SIG-M5 treated with dmso at 0.1 percent for 504 hours (cell line): ENCODE results near the gene FADS2.

Experiments
- DNase-seq: peaks from one replicate; lab custom pipeline; 2025; ENCODE audit not compliant: unreplicated experiment; lab: John Stamatoyannopoulos, UW

FADS2 gene

DNA sequence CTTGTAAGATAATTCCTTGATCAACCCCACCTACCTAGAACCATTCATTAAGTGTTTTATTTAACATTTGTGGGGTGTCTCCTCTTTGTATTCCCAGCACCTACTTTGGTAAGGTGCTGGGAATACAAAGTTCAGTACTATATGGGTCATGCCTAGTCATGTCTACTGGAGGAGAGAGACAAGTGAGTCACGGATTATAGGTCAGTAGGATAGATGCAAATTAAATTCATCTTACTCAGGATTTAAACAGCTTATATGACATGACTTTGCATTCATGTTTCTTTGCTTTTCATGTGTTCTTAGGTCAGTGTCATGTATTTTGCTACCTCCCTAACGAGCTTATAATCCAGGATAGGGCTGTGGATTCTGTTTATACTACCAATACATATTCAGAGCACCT is 7.9 kb upstream of the FADS2 start:
- DNase-seq, result no peak

DNA sequence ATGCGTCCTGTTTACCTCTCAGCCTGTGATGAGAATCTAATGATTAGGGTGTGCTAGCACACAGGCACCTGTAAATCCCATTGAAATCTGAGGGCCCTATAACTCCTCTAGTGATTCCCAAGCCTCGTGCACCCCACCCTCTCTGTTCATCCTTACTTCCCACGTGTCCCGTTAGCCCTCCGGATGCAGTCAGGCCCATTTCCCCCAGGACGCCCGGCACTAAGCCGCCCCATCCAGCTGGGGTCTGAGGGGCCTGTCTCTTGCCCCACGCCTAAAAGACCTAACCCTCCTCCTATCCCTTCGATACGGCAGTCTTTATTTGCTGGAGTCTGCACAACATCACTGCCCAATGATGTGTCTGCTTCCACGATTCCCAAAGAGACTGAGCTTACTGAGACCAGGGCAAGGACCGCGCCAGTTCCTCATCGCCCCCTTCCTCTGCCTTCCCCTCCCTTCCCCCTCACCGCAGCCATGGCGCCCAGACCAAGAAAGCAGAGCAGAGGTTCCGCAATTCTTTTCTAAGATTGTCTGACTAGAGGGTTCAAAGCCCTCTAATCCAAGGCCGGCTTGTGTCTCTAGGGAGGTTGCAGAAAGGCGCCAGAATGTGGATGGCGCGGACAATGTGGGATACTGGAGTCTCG is 1.1 kb upstream of the FADS2 start:
- DNase-seq, result peak; percentile 47

DNA sequence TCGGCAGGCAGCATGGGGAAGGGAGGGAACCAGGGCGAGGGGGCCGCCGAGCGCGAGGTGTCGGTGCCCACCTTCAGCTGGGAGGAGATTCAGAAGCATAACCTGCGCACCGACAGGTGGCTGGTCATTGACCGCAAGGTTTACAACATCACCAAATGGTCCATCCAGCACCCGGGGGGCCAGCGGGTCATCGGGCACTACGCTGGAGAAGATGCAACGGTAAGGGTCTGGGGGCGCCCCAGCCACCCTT is 204 bp downstream of the FADS2 start:
- DNase-seq, result no peak

DNA sequence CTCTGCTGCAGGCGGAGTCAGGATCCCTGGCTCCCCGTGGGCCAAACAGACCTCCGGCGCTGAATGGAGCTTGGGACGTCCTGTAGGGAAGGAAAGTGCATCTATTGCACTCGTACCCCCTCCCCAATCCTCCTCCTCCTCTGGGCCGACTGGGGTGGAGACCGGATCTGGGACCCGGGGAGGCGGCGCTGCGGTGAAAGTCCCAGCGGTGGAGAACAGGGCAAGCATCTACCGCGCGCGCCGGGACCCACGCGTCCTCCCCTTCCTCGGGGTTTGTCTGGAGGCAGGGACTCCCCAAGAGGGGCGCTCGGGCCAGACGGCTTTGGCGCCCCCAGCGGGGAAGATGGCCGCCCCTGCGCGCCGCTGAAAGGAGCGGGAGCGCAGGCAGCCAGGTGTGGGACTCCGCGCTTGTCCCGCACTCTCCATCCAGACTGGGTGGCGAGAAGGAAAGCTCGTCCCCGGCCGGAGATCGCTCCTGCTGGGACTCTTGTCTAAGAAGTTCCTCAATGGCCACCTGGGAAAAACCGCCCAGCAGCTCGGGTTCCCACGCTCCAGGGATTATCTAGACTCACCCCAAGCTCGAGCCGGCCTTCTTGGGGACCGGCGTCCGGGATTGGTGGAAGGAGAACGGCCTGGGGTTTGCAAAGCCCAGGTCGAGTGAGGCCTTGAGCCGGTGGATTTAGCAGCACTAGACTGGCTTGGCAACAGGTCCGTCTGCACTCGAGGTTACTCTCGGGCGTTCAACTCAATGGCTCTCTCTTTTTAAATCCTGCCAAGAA is 718 bp downstream of the FADS2 start:
- no peak for DNase-seq

DNA sequence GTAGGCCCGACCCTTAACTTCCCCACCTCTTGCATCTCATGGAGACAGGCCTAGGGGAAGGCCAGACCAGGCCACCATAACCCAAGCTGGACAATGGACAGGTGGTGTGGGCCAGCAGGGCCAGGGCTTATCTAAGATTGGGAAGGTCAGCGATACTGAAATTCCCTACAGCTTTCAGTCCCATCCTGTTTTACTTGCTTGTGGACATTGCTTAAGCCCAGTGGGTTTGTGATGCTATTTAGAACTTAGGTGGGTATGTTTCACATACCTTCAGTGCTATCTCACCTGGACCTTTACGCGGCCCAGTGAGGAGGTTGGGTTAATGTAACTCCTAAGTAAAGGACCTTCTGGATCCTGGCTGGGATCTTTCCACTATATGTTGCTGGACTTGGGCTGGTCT is 1.7 kb downstream of the FADS2 start:
- no peak for DNase-seq

DNA sequence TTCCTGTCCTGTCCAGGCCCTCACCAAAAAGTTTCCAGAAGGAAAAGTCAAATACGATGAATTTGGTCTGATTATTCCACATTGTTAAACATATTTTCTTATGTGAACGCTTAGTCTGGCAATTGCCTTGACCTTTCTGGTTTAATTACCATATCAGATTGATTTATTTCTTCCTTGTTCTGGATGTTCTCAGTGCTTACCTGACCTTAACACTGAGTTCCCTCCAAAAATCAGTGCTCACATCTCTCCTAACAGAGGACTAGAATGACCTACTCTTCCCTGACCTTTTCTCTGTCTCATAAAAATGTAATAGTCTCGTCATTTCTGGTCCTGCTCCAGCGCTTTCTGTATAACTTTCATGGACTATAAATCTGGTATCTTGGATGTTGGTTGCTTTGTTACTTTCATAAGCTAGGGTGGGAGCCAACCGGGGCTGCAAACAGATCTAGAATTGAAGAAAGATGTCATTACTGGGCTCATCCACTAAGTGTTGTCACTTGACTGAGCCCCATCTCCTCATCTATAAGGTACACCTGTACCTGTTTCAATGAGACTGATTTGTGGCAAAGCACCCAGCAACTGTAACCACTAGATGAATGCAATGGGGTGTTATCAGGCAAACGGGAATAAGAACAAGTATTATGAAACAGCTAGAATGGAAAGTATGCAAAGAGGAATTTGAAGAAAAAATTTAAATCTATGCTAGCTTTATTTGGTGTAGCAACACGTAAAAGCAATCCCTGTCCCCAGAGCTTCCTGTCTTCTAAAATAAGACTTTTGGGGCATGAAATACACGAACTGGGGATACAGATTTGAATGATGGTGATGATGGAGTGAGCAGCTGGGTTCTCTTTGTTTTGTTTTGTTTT is 2.4 kb downstream of the FADS2 start:
- DNase-seq, result peak; percentile 33

DNA sequence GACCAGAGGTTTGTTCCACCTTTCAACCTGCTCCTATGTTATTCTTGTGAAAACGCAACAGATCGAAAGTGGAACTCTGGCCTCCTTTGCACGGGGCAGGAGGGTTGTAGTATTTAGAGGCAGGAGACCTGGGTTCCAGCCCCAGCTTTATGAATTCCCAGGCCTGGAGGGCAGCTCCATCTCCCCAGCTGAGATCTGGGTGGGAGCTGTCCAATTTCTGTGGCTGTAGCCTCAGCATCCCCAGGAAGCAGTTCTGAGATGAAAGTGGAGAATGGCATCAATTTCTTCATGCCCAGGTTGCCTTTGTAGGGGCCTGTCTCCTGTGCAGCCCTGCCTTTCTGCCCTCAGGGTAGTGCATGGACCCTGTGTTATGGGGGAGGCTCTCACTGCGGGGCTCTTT is 4.1 kb downstream of the FADS2 start:
- DNase-seq, result no peak

DNA sequence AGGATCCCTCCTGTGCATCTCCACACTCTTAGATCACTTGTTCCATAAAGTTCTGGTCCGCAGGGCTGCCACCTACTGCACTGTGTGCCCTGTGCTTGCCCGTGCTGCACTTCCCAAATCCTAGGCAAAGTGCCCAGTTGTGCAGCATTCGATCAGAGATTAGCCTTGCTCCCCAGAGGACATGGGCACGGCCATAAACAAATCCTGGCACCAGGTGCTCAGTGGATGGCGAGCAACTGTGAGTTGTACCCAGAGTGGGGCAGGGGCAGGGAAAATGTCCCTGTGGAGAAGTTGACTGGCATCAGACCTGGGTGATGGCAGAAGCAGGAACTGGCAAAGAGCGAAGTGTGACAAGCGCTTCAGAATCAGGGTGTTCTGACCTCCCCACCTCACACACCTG is 4.7 kb downstream of the FADS2 start:
- no peak for DNase-seq

DNA sequence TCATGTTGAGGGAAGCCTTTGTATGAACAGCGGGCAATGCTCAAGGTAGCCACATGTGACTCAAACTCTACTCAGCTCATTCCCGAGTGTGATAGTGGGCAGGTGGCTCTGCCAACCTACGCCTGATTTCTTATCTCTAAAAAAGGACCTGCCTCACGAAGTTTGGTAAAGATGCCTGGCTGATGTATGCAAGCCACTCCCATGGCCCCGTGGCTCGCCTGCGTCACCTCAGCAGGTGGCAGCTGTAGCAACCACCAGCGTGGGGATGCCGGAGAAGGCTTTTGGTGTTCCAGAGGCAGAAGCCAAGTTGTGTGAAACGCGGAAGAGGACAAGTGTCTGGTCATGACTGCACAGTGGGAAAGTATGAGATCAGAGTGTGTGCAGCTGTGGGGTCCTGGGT is 5.4 kb downstream of the FADS2 start:
- DNase-seq, result no peak

DNA sequence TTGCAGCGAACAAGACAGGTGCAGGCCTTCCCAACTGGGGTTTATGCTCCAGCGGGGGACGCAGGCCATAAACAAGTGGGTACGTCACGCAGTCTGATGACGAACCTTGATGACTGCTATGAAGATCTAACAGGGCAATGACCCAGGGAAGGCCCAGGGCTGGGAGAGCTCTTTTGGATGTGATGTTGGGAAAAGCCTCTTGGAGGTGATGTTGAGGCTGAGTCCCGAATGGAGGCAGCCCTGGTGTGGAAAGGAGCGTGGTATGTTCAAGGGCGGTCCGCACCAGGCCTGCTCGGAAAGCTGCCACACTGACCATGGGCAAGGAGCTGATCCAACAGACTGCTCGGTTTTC is 5.8 kb downstream of the FADS2 start:
- DNase-seq, result no peak

DNA sequence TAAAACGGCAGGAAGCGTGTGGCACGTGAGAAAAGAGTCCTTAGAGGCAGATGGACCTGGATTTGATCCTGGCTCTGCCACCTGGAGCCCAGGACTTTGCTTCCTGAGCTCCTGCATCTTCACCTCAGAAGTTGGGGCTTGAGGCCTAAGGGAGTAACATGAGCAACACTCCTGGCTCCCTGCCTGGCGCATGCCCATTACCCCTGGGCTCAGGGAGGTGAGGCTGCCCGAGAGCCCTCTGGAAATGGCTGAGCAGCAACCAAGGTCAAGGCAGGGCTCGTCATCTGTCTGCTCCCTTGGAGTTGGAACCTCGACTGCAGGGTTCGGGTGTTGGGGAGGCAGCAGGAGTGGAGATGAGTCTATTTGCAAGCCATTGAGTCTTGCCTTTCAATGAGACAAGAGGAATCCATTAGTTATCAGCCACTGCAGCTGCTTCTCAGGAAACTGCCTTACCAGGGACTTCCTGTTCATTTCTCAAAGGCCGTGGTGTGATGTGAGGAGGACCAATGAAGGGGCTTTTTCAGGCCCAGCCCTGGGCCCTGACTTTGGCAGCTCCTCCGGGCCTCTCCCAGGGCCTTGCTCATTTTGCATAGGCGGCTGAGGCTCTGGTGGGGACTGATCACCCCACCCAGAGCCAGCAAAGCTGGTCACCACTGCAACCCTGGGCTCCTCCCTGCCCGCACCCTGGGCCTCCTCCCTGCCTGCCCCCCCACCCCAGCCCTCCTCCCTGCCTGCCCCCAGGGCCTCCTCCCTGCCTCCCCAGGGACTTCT is 6.4 kb downstream of the FADS2 start:
- peak; percentile 79 for DNase-seq

DNA sequence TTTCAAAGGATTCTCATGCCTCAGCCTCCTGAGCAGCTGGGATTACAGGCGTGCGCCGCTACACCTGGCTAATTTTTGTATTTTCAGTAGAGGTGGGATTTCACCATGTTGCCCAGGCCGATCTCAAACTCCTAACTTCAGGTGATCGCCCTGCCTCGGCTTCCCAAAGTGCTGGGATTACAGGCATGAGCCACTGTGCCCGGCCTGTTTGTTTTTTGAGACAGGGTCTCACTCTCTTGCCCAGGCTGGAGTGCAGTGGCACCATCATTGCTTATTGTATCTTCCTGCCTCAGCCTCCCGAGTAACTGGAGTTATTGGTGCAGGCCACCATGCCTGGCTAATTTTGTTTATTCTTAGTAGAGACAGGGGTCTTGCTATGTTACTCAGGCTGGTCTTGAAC is 8.1 kb downstream of the FADS2 start:
- DNase-seq, result no peak

DNA sequence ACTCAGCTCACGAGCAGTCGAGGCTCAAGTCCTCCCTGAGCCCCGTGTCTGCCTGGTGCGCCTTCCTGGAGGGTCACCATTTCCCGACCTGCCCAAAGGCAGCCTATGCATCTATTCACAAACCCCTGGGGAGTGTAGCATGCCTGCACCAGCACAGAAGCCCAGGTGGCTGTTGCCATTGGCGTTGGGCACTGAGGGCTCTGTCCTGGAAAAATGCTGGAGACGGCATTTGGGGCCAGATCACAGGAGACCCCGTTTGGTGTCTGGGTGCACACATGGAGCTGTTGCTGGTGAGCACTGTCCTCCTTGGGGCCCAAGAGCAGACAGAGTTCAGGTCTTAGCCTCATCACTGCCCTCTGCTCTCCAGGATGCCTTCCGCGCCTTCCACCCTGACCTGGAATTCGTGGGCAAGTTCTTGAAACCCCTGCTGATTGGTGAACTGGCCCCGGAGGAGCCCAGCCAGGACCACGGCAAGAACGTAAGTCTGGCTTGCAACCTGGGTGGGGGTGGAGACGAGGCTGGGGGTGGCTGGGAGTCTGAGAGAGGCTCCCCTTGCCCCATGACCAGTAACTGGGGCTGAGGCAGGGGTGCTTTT is 9.4 kb downstream of the FADS2 start:
- no peak for DNase-seq

DNA sequence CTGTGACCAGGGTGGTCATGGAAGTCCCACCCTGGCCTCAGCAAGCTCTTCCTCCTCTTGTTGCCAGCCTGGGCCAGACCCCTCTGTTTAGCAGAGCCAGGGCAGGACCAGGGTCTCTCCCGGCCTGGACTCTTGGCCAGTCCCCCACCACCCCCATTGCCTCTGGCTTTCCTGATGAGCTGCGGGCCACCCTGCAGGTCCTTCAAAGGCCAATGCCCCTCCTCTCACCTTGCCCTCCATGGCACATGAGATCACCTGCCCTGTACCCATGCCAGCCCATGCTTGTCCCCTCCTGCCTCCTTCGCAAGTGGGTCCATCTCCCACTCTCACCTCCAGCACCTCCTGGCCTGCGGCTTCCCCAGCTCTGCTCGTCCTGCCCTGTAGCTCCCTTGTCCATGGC is 10.4 kb downstream of the FADS2 start:
- no peak for DNase-seq

DNA sequence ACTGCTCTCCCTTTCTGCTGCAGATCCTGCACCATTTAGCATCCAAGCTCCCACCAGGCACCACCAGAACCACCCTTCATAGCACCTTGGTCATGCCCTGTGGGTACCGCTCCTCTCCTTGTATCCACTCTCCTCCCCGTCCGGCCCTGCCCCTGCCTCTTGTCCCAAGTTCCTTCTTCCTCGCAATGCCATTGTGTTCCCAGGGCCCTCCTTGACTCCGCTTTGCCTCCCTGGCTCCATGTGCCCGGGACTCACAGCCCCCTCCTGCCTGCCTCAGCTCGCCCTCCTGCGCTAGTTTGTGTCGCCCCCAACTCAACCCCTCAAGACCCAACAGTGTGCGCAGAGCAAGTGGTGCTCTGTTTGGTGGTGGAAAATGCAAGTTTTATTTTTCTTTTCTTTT is 10.8 kb downstream of the FADS2 start:
- no peak for DNase-seq

DNA sequence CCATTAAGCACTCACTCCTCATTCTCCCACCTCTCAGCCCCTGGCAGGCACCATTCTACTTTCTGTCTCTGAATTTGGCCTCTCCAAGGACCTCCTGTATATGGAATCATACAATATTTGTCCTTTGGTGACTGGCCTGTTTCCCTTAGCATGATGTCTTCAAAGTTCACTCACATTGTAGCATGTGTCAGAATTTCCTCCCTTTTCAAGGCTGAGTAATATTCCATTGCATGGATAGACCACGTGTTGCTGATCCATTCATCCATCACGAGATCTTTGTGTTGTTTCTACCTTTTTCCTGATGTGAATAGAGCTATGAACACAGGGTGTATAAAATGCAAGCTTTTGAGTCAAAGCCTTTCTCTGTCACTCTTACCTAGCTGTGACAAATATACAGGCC is 11.6 kb downstream of the FADS2 start:
- DNase-seq, result no peak

DNA sequence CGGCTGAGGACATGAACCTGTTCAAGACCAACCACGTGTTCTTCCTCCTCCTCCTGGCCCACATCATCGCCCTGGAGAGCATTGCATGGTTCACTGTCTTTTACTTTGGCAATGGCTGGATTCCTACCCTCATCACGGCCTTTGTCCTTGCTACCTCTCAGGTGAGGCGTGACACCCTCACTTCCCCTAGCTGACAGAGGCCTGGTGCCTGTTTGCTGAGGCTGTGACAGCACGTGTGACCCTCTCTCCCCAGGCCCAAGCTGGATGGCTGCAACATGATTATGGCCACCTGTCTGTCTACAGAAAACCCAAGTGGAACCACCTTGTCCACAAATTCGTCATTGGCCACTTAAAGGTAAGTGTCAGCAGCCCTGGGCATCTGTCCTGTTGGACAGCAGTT is 12.3 kb downstream of the FADS2 start:
- DNase-seq, result no peak

DNA sequence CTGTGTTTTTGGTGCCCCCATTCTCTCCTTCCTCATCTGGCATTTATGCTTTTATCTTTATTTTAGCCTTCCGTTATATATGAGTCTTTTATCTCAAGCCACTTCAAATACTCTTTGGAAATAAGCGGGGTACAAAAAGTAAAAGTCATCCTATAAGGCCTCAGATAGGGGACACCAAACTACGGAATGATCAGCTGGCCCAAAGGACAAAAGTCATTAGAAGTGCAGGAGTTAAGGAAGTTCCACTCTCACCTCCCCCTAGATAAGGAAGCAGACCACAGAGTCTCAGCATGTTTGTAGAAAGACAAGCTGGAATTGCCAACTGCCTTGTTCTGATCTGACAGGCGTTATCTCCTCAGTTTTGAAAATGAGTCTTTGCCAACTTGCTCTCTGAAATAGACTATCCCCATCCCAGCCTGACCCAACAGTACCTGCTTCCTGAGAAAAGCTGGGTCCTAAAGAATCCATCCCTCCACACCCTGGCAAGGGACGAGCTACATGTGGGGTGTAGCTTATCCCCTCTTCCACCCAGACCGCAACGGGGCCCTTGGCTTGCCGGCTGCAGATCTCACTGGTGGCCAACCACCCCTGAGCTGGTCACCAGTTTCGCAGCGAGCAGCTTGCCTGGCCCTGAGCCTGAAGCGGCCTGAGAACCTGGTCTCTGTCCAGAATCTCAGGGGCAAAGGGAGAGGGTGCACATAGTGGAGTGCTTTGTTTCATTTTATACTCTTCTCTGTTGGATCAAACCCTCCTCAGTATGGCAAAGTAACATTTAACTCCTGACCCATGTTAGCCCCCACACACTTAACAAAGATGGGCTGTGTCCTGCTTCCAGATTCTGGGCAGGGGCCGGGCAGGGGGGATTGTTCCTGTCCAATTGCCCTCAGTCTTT is 13.8 kb downstream of the FADS2 start:
- DNase-seq, result no peak

DNA sequence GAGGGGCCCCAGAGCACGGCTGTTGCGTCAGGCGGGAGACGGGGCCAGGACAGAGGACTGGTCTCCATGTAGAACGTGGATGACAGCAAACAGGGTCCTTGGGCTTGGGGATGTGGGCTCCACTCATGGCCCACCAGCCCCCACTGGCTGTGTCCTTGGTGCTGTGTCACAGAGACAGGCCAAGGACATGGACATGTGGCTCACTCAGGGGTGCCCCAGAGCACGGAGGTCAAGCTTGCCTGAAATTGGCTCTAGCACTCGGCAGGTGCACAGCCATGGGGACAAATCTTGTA is 14.4 kb downstream of the FADS2 start:
- no peak for DNase-seq

DNA sequence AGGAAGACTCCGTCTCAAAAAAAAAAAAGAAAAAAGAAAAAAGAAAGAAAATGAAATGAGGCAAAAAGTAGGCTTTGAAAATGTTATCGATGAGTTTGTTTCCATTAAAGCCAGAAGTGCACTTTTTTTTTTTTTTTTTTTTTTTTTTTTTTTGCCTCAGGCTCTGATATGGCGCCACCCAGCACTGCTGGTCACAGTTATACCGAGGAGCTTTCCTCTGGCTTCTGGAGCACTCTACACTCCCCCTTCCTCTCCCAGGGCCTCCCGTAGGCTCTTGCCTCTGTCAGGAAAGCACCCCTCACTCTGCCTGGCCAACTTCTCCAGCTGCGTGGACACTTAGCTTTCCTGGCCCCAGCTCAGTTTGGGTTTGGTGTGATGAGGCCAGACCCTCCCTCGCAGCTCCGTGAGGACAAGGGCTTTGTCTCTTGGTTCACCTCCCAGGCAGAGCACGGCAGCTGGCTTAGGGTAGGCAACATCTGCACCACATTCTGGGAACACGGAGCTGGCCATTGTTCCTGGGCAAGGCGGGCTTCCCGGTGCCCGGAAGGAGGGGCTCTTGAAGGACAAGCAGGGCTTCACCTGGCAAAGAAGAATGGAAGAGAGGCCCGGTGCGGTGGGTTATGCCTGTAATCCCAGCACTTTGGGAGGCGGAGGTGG is 16.9 kb downstream of the FADS2 start:
- no peak for DNase-seq
